GM21576 (cell line): ENCODE results near the gene RRP12.

Experiments used
- ATAC-seq: cut with Tn5 transposase; IDR thresholded peaks from one replicate; pipeline ENCODE4 v1.9.1; 2021; ENCODE audit warnings: mild to moderate bottlenecking, moderate library complexity; ENCODE audit not compliant: unreplicated experiment

Gene RRP12

GRCh38 chr10:97319671-97320479 is 81.3 kb downstream of the RRP12 start:
- ATAC-seq = peak; percentile 36

- peak; percentile 64 for ATAC-seq
These were observed 82.1 kb downstream of the RRP12 start, which contains the start of gene FRAT1 for GRCh38 chr10:97318772-97319651. FRAT1 (plus strand) TSS chr10:97319271; CDS start chr10:97319454, 183 bp downstream.

GRCh38 chr10:97314671-97315070 is 86.5 kb downstream of the RRP12 start:
- ATAC-seq = no peak

- no peak for ATAC-seq
These were observed 88.2 kb downstream of the RRP12 start for GRCh38 chr10:97312897-97313296.

- ATAC-seq = no peak
These were observed 90.0 kb downstream of the RRP12 start for GRCh38 chr10:97311111-97311626.

- no peak for ATAC-seq
These were observed 93.0 kb downstream of the RRP12 start for GRCh38 chr10:97307866-97308780.

- ATAC-seq = no peak
These were observed 93.7 kb downstream of the RRP12 start for GRCh38 chr10:97307441-97307840.
